ENCODE results near the gene B4GALT1.
"Not testable (repeated sequence)": the region's sequence is repeated elsewhere in the genome, so short reads cannot be mapped to it uniquely, and the experiment has no call there.

The B4GALT1 gene

GRCh38 chr9:33097192-33097591 is 69.9 kb downstream of the B4GALT1 start:
- no peak for DNase-seq

- DNase-seq: no peak
These were observed 74.5 kb downstream of the B4GALT1 start for GRCh38 chr9:33092634-33093033.

- not testable (repeated sequence) for DNase-seq
These were observed 81.5 kb downstream of the B4GALT1 start for GRCh38 chr9:33085672-33086071.

GRCh38 chr9:33082538-33083326 is 84.4 kb downstream of the B4GALT1 start:
- no peak for DNase-seq

- DNase-seq: no peak
These were observed 85.0 kb downstream of the B4GALT1 start for GRCh38 chr9:33082128-33082527.

GRCh38 chr9:33081128-33081851 is 85.8 kb downstream of the B4GALT1 start:
- peak; percentile 68 for DNase-seq

GRCh38 chr9:33080534-33080933 is 86.6 kb downstream of the B4GALT1 start:
- DNase-seq: no peak

- DNase-seq: peak; percentile 97
These were observed 90.8 kb downstream of the B4GALT1 start, which contains the start of gene SMU1 for GRCh38 chr9:33076046-33077004. Gene SMU1, minus strand, starts transcription at chr9:33076674. Its CDS starts 66 bp downstream, at chr9:33076608.

GRCh38 chr9:33068991-33069390 is 98.1 kb downstream of the B4GALT1 start:
- DNase-seq: no peak

- DNase-seq: no peak
These were observed 101.7 kb downstream of the B4GALT1 start for GRCh38 chr9:33065157-33066076.

Measured in retina (tissue), 1 donor.